ENCODE measurements around the gene POC1A.

The POC1A gene

GRCh38 chr3:52085681-52086282 lies 68.4 kb downstream of the POC1A start:
- no peak for DNase-seq (ENCODE audit: low read depth in 3 of 3)

GRCh38 chr3:52084954-52085680 lies 69.1 kb downstream of the POC1A start:
- DNase-seq (ENCODE audit: low read depth in 3 of 3) = no peak

- no peak for DNase-seq (ENCODE audit: low read depth in 3 of 3)
Measured at GRCh38 chr3:52084216-52084945, 69.8 kb downstream of the POC1A start.

GRCh38 chr3:52083556-52084087 lies 70.6 kb downstream of the POC1A start:
- no peak for DNase-seq (ENCODE audit: low read depth in 3 of 3)

GRCh38 chr3:52082951-52083350 lies 71.3 kb downstream of the POC1A start:
- no peak for DNase-seq (ENCODE audit: low read depth in 3 of 3)

GRCh38 chr3:52080830-52081719 lies 73.1 kb downstream of the POC1A start:
- DNase-seq (ENCODE audit: low read depth in 3 of 3) = no peak

- no peak for DNase-seq (ENCODE audit: low read depth in 3 of 3)
Measured at GRCh38 chr3:52079958-52080357, 74.3 kb downstream of the POC1A start.

- DNase-seq (ENCODE audit: low read depth in 3 of 3) = no peak
Measured at GRCh38 chr3:52078781-52079560, 75.3 kb downstream of the POC1A start.

GRCh38 chr3:52077925-52078324 lies 76.3 kb downstream of the POC1A start:
- DNase-seq (ENCODE audit: low read depth in 3 of 3) = no peak

GRCh38 chr3:52076896-52077780 lies 77.1 kb downstream of the POC1A start:
- no peak for DNase-seq (ENCODE audit: low read depth in 3 of 3)

- no peak for DNase-seq (ENCODE audit: low read depth in 3 of 3)
Measured at GRCh38 chr3:52073490-52073889, 80.7 kb downstream of the POC1A start.

- no peak for DNase-seq (ENCODE audit: low read depth in 3 of 3)
Measured at GRCh38 chr3:52072471-52072870, 81.8 kb downstream of the POC1A start.

GRCh38 chr3:52072020-52072419 lies 82.2 kb downstream of the POC1A start:
- DNase-seq (ENCODE audit: low read depth in 3 of 3) = no peak

GRCh38 chr3:52070724-52071621 lies 83.2 kb downstream of the POC1A start:
- no peak for DNase-seq (ENCODE audit: low read depth in 3 of 3)

- no peak for DNase-seq (ENCODE audit: low read depth in 3 of 3)
Measured at GRCh38 chr3:52069855-52070254, 84.4 kb downstream of the POC1A start.

GRCh38 chr3:52069135-52069534 lies 85.1 kb downstream of the POC1A start:
- DNase-seq (ENCODE audit: low read depth in 3 of 3) = no peak

- no peak for DNase-seq (ENCODE audit: low read depth in 3 of 3)
Measured at GRCh38 chr3:52068730-52069129, 85.5 kb downstream of the POC1A start.

GRCh38 chr3:52068055-52068571 lies 86.1 kb downstream of the POC1A start:
- no peak for DNase-seq (ENCODE audit: low read depth in 3 of 3)

GRCh38 chr3:52067526-52067925 lies 86.7 kb downstream of the POC1A start:
- no peak for DNase-seq (ENCODE audit: low read depth in 3 of 3)
